NCI-H2227 (cell line): ENCODE data around the gene GRID2IP.
"Not testable (repeated sequence)": the region's sequence is repeated elsewhere in the genome, so short reads cannot be mapped to it uniquely, and the experiment has no call there.

Experiments
- DNase-seq: peaks from one replicate; lab custom pipeline; 2025; ENCODE audit not compliant: unreplicated experiment; lab: John Stamatoyannopoulos, UW

Gene GRID2IP

DNA sequence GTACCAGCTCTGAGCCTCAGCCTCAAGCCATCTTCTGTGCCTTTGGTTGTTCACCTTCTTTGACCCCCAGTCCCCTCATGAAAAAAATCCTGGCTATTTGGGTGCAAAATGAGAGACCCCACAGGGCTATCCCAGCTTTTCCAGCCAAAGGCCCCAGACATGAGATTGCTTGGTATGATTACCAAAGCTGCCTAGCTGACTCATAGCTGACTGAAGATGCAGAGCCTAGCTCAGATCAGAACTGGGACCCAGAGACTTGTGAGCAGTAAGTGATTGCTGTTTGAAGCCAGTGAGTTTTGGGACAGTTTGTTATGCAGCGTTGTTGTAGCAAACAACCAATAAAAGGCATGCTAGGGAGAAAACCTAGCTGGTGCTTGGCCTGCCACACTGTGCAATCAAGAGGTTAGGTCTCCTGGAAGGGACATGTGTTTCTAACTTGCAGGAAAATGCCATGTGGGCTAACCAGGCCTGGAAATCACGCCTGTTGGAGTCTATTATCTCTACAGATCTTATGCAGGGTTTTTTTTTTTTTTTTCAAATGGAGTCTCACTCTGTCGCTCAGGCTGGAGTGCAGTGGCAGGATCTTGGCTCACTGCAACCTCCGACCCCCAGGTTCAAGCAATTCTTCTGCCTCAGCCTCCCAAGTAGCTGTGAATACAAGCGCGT lies 55.5 kb downstream of the GRID2IP start:
- no peak for DNase-seq

DNA sequence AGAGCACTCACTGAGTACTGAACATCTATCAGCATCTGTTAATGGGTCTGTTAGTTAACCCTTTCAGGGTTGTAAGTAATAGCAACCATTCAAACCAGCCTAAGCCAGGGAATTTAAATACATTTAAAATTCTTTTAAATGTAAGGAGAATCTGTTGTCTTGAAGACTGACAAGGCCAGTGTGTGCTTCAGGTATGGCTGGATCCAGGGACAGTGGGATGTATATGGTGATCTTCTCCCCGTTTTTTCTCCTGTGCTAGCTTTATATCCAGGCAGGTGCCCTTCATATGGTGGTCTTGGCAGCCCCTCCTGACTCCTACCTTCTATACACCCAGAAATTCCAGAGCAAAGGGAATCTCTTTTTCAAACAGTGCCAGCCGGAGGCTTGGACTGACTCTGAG lies 56.9 kb downstream of the GRID2IP start:
- DNase-seq, result no peak

DNA sequence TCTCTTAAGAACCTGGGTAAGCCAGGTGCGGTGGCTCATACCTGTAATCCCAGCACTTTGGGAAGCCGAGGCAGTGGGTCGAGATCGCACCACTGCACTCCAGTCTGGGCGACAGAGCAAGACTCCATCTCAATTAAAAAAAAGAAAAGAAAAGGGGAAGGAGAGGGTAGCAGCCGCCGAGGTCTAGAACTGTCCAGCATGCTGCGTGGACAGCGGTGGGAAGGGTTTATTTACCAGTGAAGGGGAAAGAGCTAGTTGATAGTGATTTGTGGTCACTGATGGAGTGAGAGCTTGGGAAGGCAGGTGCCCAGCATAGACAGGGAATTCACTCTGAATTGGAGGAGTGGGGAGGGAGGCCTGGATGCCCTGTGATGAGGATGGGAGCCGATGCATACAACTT lies 60.1 kb downstream of the GRID2IP start:
- DNase-seq, result no peak

DNA sequence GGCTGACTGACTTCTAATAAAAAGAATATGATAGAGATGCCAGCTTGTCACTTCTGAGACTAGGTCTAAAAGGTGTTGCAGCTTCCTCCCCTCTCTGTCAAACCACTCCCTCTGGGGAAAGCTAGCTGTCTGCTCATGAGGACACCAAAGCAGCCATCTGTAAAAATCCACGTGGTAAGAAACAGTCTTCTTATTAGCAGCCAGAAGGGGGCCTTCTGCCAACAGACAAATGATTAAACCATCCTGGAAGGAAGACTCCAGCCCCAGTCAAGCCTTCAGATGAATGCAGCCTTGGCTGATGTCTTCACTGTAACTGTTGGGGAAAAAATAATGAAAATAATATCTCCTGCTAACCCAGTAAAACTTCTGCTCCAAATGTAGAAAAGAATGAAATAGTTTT lies 61.6 kb downstream of the GRID2IP start:
- DNase-seq, result no peak

DNA sequence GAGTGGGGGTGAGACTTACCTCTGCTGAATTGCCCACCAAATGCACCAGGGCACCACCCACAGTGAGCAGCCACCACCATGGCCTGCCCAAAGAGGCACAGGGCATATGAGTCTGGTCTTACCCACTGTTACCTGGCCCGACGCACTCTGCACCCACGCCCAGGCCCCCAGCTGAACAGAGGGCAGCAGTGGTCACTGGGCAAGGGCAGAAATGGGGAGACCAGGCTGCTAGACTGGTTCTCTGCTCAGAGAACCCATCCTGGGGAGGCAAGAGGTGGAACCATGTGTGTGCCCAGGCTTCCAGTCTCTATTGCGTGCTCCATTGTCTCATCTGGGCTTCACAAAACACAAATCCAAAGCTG lies 64.1 kb downstream of the GRID2IP start:
- no peak for DNase-seq

DNA sequence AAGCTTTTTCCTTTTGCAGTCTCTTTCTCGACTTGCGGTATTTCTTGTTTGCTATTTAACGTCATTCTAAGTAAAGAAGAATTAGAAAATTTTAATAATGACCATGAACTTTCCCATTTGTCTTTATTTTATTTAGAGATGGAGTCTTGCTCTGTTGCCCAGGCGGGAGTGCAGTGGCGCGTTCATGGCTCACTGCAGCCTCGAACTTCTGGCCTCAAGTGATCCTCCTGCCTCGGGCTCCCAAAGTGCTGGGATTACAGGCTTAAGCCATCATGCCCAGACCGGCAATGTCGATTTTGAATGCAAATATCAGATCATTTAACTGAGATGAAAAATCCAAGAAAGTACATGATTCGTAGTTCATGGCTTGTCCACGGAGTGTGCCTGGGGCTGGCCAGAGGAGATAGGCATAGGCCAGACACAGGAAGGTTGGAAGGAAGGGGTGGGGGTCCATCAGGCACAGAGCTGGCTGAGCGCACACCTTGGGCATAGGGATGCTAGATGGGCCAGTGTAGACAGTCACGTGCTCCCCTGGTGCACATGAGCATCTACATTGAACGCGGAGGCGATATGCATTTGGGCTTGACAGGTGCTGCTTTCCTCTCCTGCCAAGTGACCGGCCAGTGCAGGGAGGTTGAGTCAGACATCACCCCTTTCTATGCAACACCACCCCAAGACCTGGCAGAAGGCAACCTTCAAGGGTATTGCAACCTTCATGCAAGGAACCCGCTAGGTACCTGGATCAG lies 64.7 kb downstream of the GRID2IP start:
- no peak for DNase-seq

DNA sequence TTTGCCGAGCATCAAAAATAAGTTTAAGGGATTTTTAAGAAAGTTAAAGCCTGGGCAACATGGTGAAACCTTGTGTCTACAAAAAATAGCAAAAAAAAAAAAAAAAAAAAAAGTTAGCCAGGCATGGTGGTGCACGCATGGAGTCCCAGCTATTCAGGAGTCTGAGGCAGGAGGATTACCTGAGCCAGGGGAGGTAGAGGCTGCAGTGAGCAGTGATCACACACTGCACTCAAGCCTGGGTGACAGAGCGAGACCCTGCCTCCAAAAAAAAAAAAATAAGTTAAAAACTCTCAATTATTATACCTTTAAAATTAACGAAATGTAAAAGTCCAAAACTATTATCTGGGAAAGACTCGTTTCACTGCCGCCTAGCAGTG lies 68.5 kb downstream of the GRID2IP start:
- DNase-seq, result no peak

DNA sequence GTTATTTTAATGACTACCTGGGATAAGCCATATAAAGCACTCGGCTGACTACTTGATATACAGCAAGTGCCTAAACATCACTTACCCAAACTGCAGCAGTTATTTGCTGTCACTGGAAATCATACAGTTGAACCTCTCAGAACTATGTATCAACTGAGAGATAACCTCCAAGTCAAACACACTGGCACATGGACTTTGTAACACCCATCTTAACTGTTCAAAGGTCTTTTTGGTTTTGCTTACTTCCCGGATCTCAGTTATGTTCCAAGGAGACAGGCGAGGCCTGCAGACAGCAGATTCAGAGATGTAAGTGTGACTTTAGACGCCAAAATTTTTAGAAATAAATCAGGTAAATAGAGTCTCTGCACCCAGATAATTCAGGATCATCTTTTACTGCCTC lies 69.0 kb downstream of the GRID2IP start:
- no peak for DNase-seq

DNA sequence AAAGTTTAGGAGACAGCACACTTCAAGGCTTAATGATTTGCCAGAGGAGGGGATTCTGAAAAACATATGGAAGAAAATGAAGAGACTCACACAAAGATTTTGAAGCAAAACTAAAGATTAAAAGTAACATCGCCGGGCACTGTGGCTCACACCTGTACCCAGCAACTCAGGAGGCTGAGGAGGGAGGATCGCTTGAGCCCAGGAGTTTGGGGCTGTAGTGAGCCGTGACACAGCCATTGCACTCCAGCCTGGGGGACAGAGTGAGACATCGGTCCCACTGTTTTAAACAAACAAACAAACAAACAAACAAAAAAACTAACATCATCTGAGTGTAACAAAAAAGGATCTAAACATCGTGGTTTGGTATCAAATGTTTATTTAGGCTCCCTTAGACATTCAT lies 69.8 kb downstream of the GRID2IP start:
- no peak for DNase-seq

DNA sequence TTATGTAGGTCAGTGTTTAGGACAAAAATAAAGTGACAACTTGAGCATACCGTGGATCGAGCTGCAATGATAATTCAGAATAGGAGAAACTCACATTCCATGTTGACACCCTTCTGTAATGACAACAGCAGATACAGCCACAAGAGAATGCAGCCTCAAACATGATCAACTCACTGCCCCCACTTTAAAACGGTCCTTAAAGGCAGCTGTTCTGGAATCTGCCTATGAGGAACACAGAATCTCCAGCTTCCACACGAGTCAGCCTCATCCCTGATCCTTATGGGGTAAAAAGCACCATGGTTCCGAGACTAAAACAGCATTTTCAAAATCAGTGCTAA lies 71.0 kb downstream of the GRID2IP start:
- no peak for DNase-seq

DNA sequence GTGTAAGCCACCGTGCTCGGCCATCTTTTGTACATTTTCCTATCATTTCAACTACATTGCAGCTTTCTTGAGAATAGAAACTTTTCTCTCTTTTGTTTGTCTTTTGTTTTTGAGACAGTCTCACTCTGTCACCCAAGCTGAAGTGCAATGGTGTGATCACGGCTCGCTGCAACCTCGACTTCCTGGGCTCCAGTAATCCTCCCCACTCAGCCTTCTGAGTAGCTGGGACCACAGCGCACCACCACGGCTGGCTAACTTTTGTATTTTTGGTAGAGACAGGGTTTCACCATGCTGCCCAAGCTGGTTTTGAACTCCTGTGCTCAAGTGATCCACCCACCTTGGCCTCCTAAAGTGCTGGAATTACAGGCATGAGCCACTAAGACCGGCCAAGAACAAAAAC lies 72.2 kb downstream of the GRID2IP start:
- DNase-seq, result no peak

DNA sequence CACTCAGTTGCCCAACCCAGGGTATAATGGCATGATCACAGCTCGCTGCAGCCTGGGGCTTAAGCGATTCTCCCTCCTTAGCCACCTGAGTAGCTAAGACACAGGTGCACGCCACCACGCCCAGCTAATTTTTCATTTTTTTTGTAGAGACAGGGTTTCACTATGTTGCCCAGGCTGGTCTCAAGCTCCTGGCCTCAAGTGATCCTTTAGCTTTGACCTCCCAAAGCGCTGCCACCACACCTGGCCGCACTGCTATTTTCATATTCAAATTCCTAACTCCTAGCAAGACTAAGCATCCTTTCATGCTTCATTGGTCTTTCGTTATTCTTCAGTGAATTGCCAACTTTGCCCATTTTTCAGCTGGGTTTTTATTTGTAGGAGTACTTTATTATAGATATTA lies 73.1 kb downstream of the GRID2IP start:
- no peak for DNase-seq

DNA sequence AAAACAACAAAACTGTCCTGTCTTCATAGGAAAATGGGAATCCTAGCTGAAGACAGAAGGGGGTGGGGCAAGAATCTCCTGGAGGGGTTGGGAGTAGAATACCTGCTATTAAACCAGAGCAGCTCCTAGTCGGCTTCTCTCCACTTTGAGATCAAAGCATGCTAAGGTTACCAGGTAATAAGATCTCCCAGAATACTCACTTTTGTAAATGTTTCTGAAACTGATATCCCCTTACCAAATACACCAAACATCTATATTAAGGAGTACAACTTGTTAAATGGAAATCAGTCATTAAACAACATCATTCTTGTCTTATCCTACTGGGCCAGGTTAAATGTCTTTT lies 74.0 kb downstream of the GRID2IP start:
- DNase-seq, result no peak

DNA sequence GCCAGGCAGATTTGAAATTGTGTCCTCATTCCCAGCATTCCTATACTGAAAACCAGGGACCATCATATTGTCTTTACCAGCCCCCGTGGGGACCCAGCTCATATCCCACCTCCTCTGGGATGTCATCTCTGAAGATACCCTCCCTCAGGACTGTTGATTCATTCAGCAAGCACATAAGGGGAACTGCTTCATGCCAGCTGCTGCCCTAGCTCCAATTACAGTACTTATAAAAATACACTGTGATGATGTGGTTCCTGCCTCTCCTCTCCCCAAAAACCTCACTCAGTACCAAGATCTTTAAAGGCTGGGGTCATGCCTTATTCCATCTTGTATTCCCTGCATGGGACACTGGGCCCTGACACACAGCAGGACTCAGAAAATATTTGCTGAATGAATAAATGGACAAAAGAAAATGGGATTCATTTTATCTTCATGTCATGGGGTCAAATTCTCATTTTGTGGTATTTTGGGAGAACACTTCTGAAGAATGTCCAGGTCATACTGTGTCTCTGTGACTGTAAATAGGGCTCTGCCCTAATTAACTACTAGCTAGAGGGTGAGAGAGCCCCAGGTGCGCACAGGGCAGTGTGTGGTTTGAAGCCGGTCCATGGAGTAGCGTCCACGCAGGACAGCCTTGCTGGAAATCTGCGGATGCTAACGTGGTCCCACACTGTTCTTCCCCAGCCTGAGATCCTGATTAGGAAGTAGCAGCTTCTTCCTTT lies 74.5 kb downstream of the GRID2IP start:
- DNase-seq, result no peak

DNA sequence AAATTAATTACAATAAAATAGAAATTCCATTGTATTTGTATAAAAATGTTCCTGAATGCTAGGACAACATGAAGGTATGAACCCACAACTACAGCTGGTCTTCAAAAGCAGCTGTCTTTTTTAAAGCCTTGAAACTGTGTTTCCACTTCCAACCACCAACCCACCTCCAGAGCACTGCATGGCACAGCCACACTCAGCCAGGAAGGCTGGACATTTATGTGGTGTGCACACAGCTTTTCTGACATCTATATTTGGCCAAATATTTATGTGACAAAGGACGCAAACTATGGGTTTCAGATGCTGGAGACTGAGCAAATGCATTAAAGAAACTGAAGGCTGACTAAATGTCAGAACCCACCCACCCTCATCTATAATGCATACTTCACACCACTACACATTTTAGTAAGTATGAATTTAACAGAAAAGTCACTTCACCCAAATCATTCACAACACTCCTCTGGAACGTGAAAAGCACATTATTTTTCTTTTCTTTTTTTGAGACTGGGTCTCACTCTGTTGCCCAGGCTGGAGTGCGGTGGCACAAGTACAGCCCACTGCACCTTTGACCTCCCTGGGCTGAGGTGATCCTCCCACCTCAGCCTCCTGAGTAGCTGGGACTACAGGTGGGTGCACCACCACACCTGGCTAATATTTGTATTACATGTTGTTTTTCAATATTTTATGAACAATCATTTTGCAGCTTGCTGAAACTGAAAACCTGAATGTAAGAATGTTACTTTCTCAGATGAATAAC lies 75.7 kb downstream of the GRID2IP start:
- no peak for DNase-seq

DNA sequence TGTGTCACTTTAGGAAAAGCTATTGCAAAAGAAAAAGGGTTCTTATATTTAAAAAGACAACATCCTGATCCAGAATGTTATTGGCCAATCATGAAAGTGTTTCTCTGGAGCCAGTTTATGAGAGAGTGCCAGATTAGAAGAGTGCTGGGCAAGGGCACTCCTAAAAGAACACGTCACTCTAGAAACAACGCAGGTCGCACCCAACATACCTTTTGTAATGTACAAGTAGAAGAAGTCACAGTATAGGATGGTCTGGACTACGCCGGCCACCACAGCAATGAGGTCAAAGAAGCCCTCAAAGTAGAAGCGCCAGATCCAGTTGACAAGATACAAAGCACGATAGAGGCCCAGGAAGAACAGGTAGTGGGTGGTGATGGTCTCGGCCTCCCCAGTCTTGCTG lies 85.4 kb downstream of the GRID2IP start:
- DNase-seq, result no peak

DNA sequence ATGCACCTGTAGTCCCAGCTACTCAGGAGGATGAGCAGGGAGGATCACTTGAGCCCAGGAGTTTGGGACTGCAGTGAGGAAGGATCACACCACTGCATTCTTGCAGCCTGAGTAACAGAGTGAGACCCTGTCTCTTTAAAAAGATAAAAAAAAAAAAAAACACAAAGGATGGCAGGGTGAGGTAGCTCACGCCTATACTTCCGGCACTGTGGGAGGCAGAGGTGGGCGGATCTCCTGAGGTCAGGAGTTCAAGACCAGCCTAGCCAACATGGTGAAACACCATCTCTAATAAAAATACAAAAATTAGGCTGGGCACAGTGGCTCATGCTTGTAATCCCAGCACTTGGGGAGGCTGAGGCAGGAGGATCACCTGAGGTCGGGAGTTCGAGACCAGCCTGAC lies 87.7 kb downstream of the GRID2IP start:
- DNase-seq, result not testable (repeated sequence)

DNA sequence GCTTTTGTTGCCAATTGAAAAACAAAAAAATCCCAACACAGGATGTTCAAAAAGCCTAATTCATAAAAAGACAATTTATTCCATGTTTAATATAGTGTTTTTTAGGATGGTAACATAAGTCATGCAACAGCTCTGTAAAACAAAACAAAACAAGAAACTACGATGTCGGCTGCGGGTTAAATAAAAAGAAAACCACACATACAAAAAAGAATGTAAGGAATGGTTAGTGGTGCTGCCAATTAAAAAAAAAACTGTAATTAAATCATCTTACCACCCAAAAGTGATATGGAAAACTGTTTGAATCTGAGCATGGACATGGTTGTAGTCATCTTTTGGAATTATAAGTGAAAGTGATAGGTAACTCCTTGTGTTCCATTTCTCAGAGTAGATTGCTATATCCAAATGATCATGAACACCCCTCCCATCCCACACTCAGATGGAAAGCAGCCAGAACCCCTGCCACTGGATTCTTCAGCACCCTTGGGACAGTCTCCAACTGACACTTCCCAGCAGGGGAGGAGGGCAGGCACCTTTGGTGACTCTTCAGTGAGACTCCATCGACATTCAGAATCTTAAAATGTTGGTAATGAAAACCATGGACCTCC lies 89.2 kb downstream of the GRID2IP start:
- no peak for DNase-seq

DNA sequence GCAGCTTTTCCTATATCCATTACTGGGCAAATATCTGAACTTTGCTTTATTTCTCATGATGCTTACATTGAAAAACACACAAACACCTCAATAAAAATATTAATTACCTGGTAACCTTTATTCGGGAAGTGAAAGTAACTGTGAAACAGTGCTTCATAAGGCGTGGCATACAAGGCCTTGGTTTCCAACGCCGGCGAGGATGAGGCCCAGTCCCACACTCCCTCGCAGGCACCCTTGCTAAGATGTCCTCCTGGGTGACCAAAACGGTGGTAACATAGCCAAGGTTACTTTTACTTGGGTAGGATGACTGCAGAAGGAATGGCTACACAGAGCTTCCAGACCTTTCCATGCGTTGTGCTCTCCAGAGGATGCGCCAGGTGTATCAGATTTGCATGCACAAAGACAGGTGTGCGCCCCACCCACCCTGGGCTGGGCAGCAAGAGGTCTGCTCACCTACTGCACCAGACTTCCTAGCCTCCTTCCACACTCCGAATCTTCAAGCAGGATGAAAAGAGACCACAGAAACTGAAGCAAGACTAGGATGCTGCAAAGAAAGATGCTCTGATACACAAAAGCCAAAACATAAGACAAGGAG lies 90.2 kb downstream of the GRID2IP start:
- no peak for DNase-seq

DNA sequence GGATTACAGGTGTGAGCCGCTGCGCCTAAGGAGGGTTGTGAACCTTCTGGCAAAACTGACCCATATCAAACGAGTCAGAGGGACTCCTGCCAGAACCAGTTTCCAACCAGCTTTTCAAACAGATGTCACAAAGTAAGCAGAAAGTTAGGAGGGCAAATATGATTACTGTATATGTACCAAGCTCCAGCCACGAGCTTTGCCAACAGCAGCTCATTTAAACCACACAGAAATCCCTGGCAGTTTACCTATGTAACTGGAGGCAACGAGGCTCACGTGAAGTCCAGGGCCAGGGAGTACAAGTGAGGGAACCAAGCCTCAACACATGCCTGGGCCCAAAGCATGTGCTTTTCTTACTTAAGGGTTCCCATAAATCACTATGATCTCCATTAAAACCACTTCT lies 91.0 kb downstream of the GRID2IP start:
- DNase-seq, result no peak

DNA sequence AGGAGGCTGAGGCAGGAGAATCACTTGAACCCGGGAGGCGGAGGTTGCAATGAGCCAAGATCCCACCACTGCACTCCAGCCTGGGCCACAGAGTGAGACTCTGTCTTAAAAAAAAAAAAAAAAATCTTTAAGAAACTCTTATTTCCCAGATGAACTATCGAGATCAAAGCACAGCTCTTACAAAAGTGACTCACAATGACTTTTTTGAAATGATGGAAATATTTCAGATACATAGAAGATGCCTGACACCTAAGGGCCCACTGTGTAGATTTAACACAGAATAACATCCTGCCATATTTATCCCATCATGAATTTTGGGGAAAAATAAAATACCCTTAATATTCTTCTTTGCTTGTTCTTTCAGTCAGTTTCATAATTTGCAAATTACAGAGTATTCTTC lies 92.6 kb downstream of the GRID2IP start:
- not testable (repeated sequence) for DNase-seq
